Measurements from ENCODE around the gene MTHFD2L. TPM values are rescaled to one million over a fixed set of nuclear protein-coding genes. Genes with fewer than 3 reads are reported as not detected.

Gene MTHFD2L
- total RNA-seq, 2 experiments from 2014 or later: 6.4 to 6.9 TPM

GRCh38 chr4:74255096-74255495 lies 97.2 kb downstream of the MTHFD2L start:
- peaks cover 10% of the 10 kb centered on the region for H3K9me3 Mint-ChIP-seq (ENCODE audit: low read depth)
- H3K36me3 Mint-ChIP-seq (ENCODE audit: low read depth): peaks cover 13% of the 10 kb centered on the region
- H3K4me3 Mint-ChIP-seq: no peak overlapping the region
- no peak overlapping the region for H3K27ac Mint-ChIP-seq
- H3K4me1 Mint-ChIP-seq: no peaks in the 10 kb centered on the region
- intact Hi-C loops (cut with DNase I, micrococcal nuclease): no loop called here
- no peaks in the 10 kb centered on the region for H3K27me3 Mint-ChIP-seq
- ChIA-PET CTCF (interaction anchor here (0.9 to 1.2 kb wide), 2 partner anchors 12 to 26 kb away, joined by 3 to 4 read pairs; no protein-coding TSS in a partner anchor), POLR2A (no interaction called here)
- DNase-seq: no peak
- no peak for ATAC-seq

GRCh38 chr4:74258963-74259362 lies 101.0 kb downstream of the MTHFD2L start:
- DNase-seq: no peak
- no peaks in the 10 kb centered on the region for H3K9me3 Mint-ChIP-seq (ENCODE audit: low read depth)
- POLR2A ChIA-PET: no interaction called here

GRCh38 chr4:74260036-74260435 lies 102.1 kb downstream of the MTHFD2L start:
- Mint-ChIP-seq H3K4me1 (no peaks in the 10 kb centered on the region), H3K9me3 (ENCODE audit: low read depth) (no peaks in the 10 kb centered on the region), H3K27me3 (no peaks in the 10 kb centered on the region), H3K27ac (no peak overlapping the region), H3K36me3 (ENCODE audit: low read depth) (no peaks in the 10 kb centered on the region), H3K4me3 (no peak overlapping the region)
- intact Hi-C loops (cut with DNase I, micrococcal nuclease): no loop called here
- ChIA-PET POLR2A (no interaction called here), CTCF (no interaction called here)
- ATAC-seq (no peak), DNase-seq (no peak)

More at GRCh38 chr4:74258963-74259362, 101.0 kb downstream of the MTHFD2L start:
- Mint-ChIP-seq H3K4me3 (no peak overlapping the region), H3K27me3 (no peaks in the 10 kb centered on the region), H3K36me3 (ENCODE audit: low read depth) (no peaks in the 10 kb centered on the region), H3K27ac (no peak overlapping the region), H3K4me1 (no peaks in the 10 kb centered on the region)
- CTCF ChIA-PET: interaction anchor here (0.6 kb wide), 1 partner anchor 954 kb away, joined by 4 read pairs; no protein-coding TSS in a partner anchor
- no peak for ATAC-seq
- intact Hi-C loops (cut with DNase I, micrococcal nuclease): no loop called here

GRCh38 chr4:74262522-74262921 lies 104.6 kb downstream of the MTHFD2L start:
- H3K36me3 Mint-ChIP-seq (ENCODE audit: low read depth): no peaks in the 10 kb centered on the region
- intact Hi-C loops (cut with DNase I, micrococcal nuclease): no loop called here
- ChIA-PET CTCF (interaction anchor here (1.5 to 1.6 kb wide), 2 partner anchors 34 to 73 kb away, joined by 4 to 5 read pairs; no protein-coding TSS in a partner anchor), POLR2A (no interaction called here)
- ATAC-seq: no peak
- no peaks in the 10 kb centered on the region for H3K27me3 Mint-ChIP-seq
- no peak for DNase-seq
- H3K9me3 Mint-ChIP-seq (ENCODE audit: low read depth): no peaks in the 10 kb centered on the region
- no peak overlapping the region for H3K4me3 Mint-ChIP-seq
- no peaks in the 10 kb centered on the region for H3K4me1 Mint-ChIP-seq
- H3K27ac Mint-ChIP-seq: no peak overlapping the region

- no peak for ATAC-seq
- intact Hi-C loops (cut with DNase I, micrococcal nuclease): no loop called here
- H3K36me3 Mint-ChIP-seq (ENCODE audit: low read depth): no peaks in the 10 kb centered on the region
- peaks cover 4% of the 10 kb centered on the region for H3K4me1 Mint-ChIP-seq
- no peak for DNase-seq
- ChIA-PET POLR2A (no interaction called here), CTCF (interaction anchor here (1.5 to 1.6 kb wide), 2 partner anchors 35 to 74 kb away, joined by 4 to 5 read pairs; no protein-coding TSS in a partner anchor)
- no peaks in the 10 kb centered on the region for H3K27me3 Mint-ChIP-seq
- H3K27ac Mint-ChIP-seq: no peak overlapping the region
- H3K9me3 Mint-ChIP-seq (ENCODE audit: low read depth): no peaks in the 10 kb centered on the region
- H3K4me3 Mint-ChIP-seq: no peak overlapping the region
Measured at GRCh38 chr4:74263551-74263950, 105.6 kb downstream of the MTHFD2L start.

GRCh38 chr4:74266081-74266480 lies 108.2 kb downstream of the MTHFD2L start:
- DNase-seq: no peak
- H3K9me3 Mint-ChIP-seq (ENCODE audit: low read depth): no peaks in the 10 kb centered on the region
- no peak overlapping the region for H3K27ac Mint-ChIP-seq
- H3K4me3 Mint-ChIP-seq: no peak overlapping the region
- no peaks in the 10 kb centered on the region for H3K36me3 Mint-ChIP-seq (ENCODE audit: low read depth)
- ChIA-PET POLR2A (no interaction called here), CTCF (no interaction called here)
- H3K27me3 Mint-ChIP-seq: no peaks in the 10 kb centered on the region
- ATAC-seq: no peak
- H3K4me1 Mint-ChIP-seq: peaks cover 4% of the 10 kb centered on the region
- intact Hi-C loops (cut with DNase I, micrococcal nuclease): no loop called here

- Mint-ChIP-seq H3K4me3 (no peak overlapping the region), H3K36me3 (ENCODE audit: low read depth) (no peaks in the 10 kb centered on the region), H3K27ac (no peak overlapping the region), H3K27me3 (no peaks in the 10 kb centered on the region), H3K4me1 (peaks cover 4% of the 10 kb centered on the region), H3K9me3 (ENCODE audit: low read depth) (no peaks in the 10 kb centered on the region)
- POLR2A ChIA-PET: no interaction called here
- intact Hi-C loops (cut with DNase I, micrococcal nuclease): no loop called here
- CTCF ChIA-PET: no interaction called here
- DNase-seq (no peak), ATAC-seq (no peak)
Measured at GRCh38 chr4:74267998-74268606, 110.2 kb downstream of the MTHFD2L start.

GRCh38 chr4:74268643-74269042 lies 110.7 kb downstream of the MTHFD2L start:
- no peak overlapping the region for H3K4me3 Mint-ChIP-seq
- ATAC-seq (no peak), DNase-seq (no peak)
- CTCF ChIA-PET: interaction anchor here (0.8 kb wide), 1 partner anchor 47 kb away, joined by 4 read pairs; no protein-coding TSS in a partner anchor
- POLR2A ChIA-PET: no interaction called here
- H3K27ac Mint-ChIP-seq: no peak overlapping the region
- peaks cover 4% of the 10 kb centered on the region for H3K4me1 Mint-ChIP-seq
- no peaks in the 10 kb centered on the region for H3K27me3 Mint-ChIP-seq
- intact Hi-C loops (cut with DNase I, micrococcal nuclease): no loop called here
- no peaks in the 10 kb centered on the region for H3K9me3 Mint-ChIP-seq (ENCODE audit: low read depth)
- no peaks in the 10 kb centered on the region for H3K36me3 Mint-ChIP-seq (ENCODE audit: low read depth)

GRCh38 chr4:74278490-74278889 lies 120.6 kb downstream of the MTHFD2L start:
- DNase-seq (no peak), ATAC-seq (no peak)
- Mint-ChIP-seq H3K4me1 (no peaks in the 10 kb centered on the region), H3K36me3 (ENCODE audit: low read depth) (peaks cover 4% of the 10 kb centered on the region), H3K27me3 (no peaks in the 10 kb centered on the region), H3K4me3 (no peak overlapping the region), H3K9me3 (ENCODE audit: low read depth) (no peaks in the 10 kb centered on the region), H3K27ac (no peak overlapping the region)
- ChIA-PET CTCF (no interaction called here), POLR2A (no interaction called here)
- intact Hi-C loops (cut with DNase I, micrococcal nuclease): no loop called here

GRCh38 chr4:74279716-74280115 lies 121.8 kb downstream of the MTHFD2L start:
- no peaks in the 10 kb centered on the region for H3K27me3 Mint-ChIP-seq
- peaks cover 6% of the 10 kb centered on the region for H3K36me3 Mint-ChIP-seq (ENCODE audit: low read depth)
- ChIA-PET CTCF (interaction anchor here (0.7 kb wide), 1 partner anchor 99 kb away, joined by 3 read pairs; no protein-coding TSS in a partner anchor), POLR2A (no interaction called here)
- intact Hi-C loops (cut with DNase I, micrococcal nuclease): no loop called here
- no peak overlapping the region for H3K4me3 Mint-ChIP-seq
- H3K4me1 Mint-ChIP-seq: no peaks in the 10 kb centered on the region
- DNase-seq: no peak
- H3K9me3 Mint-ChIP-seq (ENCODE audit: low read depth): no peaks in the 10 kb centered on the region
- no peak for ATAC-seq
- H3K27ac Mint-ChIP-seq: no peak overlapping the region

- DNase-seq: no peak
- intact Hi-C loops (cut with DNase I, micrococcal nuclease): no loop called here
Measured at GRCh38 chr4:74282926-74283325, 125.0 kb downstream of the MTHFD2L start.

GRCh38 chr4:74283614-74284013 lies 125.7 kb downstream of the MTHFD2L start:
- H3K4me1 Mint-ChIP-seq: no peaks in the 10 kb centered on the region
- peaks cover 6% of the 10 kb centered on the region for H3K36me3 Mint-ChIP-seq (ENCODE audit: low read depth)
- ATAC-seq (no peak), DNase-seq (no peak)
- ChIA-PET POLR2A (no interaction called here), CTCF (interaction anchor here (1.2 kb wide), 1 partner anchor 14 kb away, joined by 3 read pairs; no protein-coding TSS in a partner anchor)
- H3K27me3 Mint-ChIP-seq: no peaks in the 10 kb centered on the region
- H3K4me3 Mint-ChIP-seq: no peak overlapping the region
- intact Hi-C loops (cut with DNase I, micrococcal nuclease): no loop called here
- H3K9me3 Mint-ChIP-seq (ENCODE audit: low read depth): no peaks in the 10 kb centered on the region
- H3K27ac Mint-ChIP-seq: no peak overlapping the region

More at GRCh38 chr4:74282926-74283325, 125.0 kb downstream of the MTHFD2L start:
- ChIA-PET POLR2A (no interaction called here), CTCF (no interaction called here)
- H3K36me3 Mint-ChIP-seq (ENCODE audit: low read depth): peaks cover 6% of the 10 kb centered on the region
- no peaks in the 10 kb centered on the region for H3K4me1 Mint-ChIP-seq
- H3K27me3 Mint-ChIP-seq: no peaks in the 10 kb centered on the region
- H3K27ac Mint-ChIP-seq: no peak overlapping the region
- H3K9me3 Mint-ChIP-seq (ENCODE audit: low read depth): no peaks in the 10 kb centered on the region
- H3K4me3 Mint-ChIP-seq: no peak overlapping the region
- no peak for ATAC-seq

Measured in activated CD4-positive, alpha-beta T cell treated with anti-CD3 and anti-CD28 coated beads for 36 hours (primary cell).